HEK293 (cell line): Measurements from ENCODE around the gene KCTD15.

ENCODE experiments used
- CTCF ChIA-PET: fragments of 350-600 bp; formaldehyde crosslinking; extraction: SDS; loops from one replicate; lab custom pipeline; 2021; ENCODE audit warnings: antibody characterized with exemption; lab: Yijun Ruan, JAX
- POLR2A ChIA-PET: fragments of 300-600 bp; formaldehyde crosslinking; extraction: SDS; loops from one replicate; lab custom pipeline; 2020; ENCODE audit warnings: antibody characterized with exemption, inconsistent platforms; lab: Yijun Ruan, JAX
- H3K27ac ChIP-seq: fragments of 200-500 bp; sonication (Bioruptor generic); 2 replicates; pipeline ENCODE4 v1.5.1; 2014; ENCODE audit warnings: low read depth, low read length, control low read depth, inconsistent platforms; ENCODE audit errors: extremely low read depth
- H3K36me3 ChIP-seq, 2 experiments: fragments of 200-500 bp in 1 of 2; sonication (Bioruptor generic) in 1 of 2; 1 replicate in 1 of 2; 2 replicates in 1 of 2; pipeline ENCODE4 v1.5.1; 2014 to 2017; ENCODE audit warnings: inconsistent platforms in 2 of 2, low read length in 2 of 2; ENCODE audit not compliant: control insufficient read depth in 2 of 2, insufficient read depth in 1 of 2
- H3K4me1 ChIP-seq: fragments of 200-500 bp; sonication (Bioruptor generic); 2 replicates; pipeline ENCODE4 v1.5.1; 2014; ENCODE audit warnings: mild to moderate bottlenecking, low read length, inconsistent platforms; ENCODE audit not compliant: control insufficient read depth, insufficient read depth
- H3K4me3 ChIP-seq: 2 replicates; pipeline ENCODE4 v1.5.1; 2011; ENCODE audit warnings: low read depth, mild to moderate bottlenecking, control low read depth, low read length, moderate library complexity
- H3K9me3 ChIP-seq: fragments of 200-500 bp; sonication (Bioruptor generic); 2 replicates; pipeline ENCODE4 v1.5.1; 2014; ENCODE audit warnings: low read depth, low read length, inconsistent platforms; ENCODE audit not compliant: control insufficient read depth, insufficient read depth
- BCL11B ChIP-seq: fragments of 450-650 bp; formaldehyde crosslinking; IDR thresholded peaks from 2 replicates; pipeline ENCODE4 v1.5.1; 2016; ENCODE audit warnings: low read depth, missing biosample characterization, missing genetic modification characterization
- PRDM1 ChIP-seq: fragments of 450-650 bp; formaldehyde crosslinking; IDR thresholded peaks from 2 replicates; pipeline ENCODE4; 2016; ENCODE audit warnings: missing biosample characterization, missing genetic modification characterization
- YY1 ChIP-seq: fragments of 450-650 bp; formaldehyde crosslinking; IDR thresholded peaks from 2 replicates; pipeline ENCODE4 v1.5.1; 2018; ENCODE audit warnings: missing biosample characterization, missing genetic modification characterization
- ZBTB20 ChIP-seq: fragments of 450-650 bp; formaldehyde crosslinking; IDR thresholded peaks from 2 replicates; pipeline ENCODE4 v1.5.1; 2016; ENCODE audit warnings: missing biosample characterization, missing genetic modification characterization
- ZBTB48 ChIP-seq: fragments of 450-650 bp; formaldehyde crosslinking; IDR thresholded peaks from 2 replicates; pipeline ENCODE4 v1.5.1; 2016; ENCODE audit warnings: missing biosample characterization, missing genetic modification characterization
- ZFHX2 ChIP-seq: fragments of 450-650 bp; formaldehyde crosslinking; conservative IDR thresholded peaks from 2 replicates; pipeline ENCODE4 v1.5.1; 2016; ENCODE audit warnings: missing biosample characterization, missing genetic modification characterization
- ZFP37 ChIP-seq: fragments of 450-650 bp; formaldehyde crosslinking; IDR thresholded peaks from 2 replicates; pipeline ENCODE4 v1.5.1; 2016; ENCODE audit warnings: missing biosample characterization, missing genetic modification characterization
- ZNF157 ChIP-seq: fragments of 450-650 bp; formaldehyde crosslinking; IDR thresholded peaks from 2 replicates; pipeline ENCODE4 v1.5.1; 2016; ENCODE audit warnings: missing biosample characterization, missing genetic modification characterization
- ZNF202 ChIP-seq: fragments of 450-650 bp; formaldehyde crosslinking; IDR thresholded peaks from 2 replicates; pipeline ENCODE4 v1.5.1; 2016; ENCODE audit warnings: missing biosample characterization, missing genetic modification characterization, borderline replicate concordance
- ZNF214 ChIP-seq: fragments of 450-650 bp; formaldehyde crosslinking; IDR thresholded peaks from 2 replicates; pipeline ENCODE4 v1.5.1; 2017; ENCODE audit warnings: missing biosample characterization, mild to moderate bottlenecking, missing genetic modification characterization, borderline replicate concordance
- ZNF223 ChIP-seq: fragments of 450-650 bp; formaldehyde crosslinking; IDR thresholded peaks from 2 replicates; pipeline ENCODE4 v1.5.1; 2016; ENCODE audit warnings: missing biosample characterization, missing genetic modification characterization
- ZNF335 ChIP-seq: fragments of 450-650 bp; formaldehyde crosslinking; conservative IDR thresholded peaks from 2 replicates; pipeline ENCODE4 v1.5.1; 2016; ENCODE audit warnings: missing biosample characterization, missing genetic modification characterization
- ZNF354C ChIP-seq: fragments of 450-650 bp; formaldehyde crosslinking; IDR thresholded peaks from 2 replicates; pipeline ENCODE4 v1.5.1; 2016; ENCODE audit warnings: missing biosample characterization, missing genetic modification characterization, low read depth, borderline replicate concordance
- ZNF558 ChIP-seq: fragments of 450-650 bp; formaldehyde crosslinking; IDR thresholded peaks from 2 replicates; pipeline ENCODE4 v1.5.1; 2016; ENCODE audit warnings: missing biosample characterization, missing genetic modification characterization
- ZXDB ChIP-seq: fragments of 450-650 bp; formaldehyde crosslinking; IDR thresholded peaks from 2 replicates; pipeline ENCODE4 v1.5.1; 2016; ENCODE audit warnings: missing biosample characterization, missing genetic modification characterization
- TF ChIP-seq, protein P1 (sequence below): fragments of 450-650 bp; formaldehyde crosslinking; IDR thresholded peaks from 2 replicates; pipeline ENCODE4 v1.5.1; 2016; ENCODE audit warnings: missing biosample characterization, missing genetic modification characterization
- TF ChIP-seq, protein P2 (sequence below): fragments of 450-650 bp; formaldehyde crosslinking; IDR thresholded peaks from 2 replicates; pipeline ENCODE4 v1.5.1; 2016; ENCODE audit warnings: missing biosample characterization, missing genetic modification characterization
- TF ChIP-seq, protein P3 (sequence below): fragments of 450-650 bp; formaldehyde crosslinking; IDR thresholded peaks from 2 replicates; pipeline ENCODE4 v1.5.1; 2017; ENCODE audit warnings: missing biosample characterization, missing genetic modification characterization
- TF ChIP-seq, protein P4 (sequence below): fragments of 450-650 bp; formaldehyde crosslinking; IDR thresholded peaks from 2 replicates; pipeline ENCODE4 v1.5.1; 2016; ENCODE audit warnings: missing biosample characterization, missing genetic modification characterization
- TF ChIP-seq, protein P5 (sequence below): fragments of 450-650 bp; formaldehyde crosslinking; conservative IDR thresholded peaks from 2 replicates; pipeline ENCODE4 v1.5.1; 2016; ENCODE audit warnings: low read depth, missing biosample characterization, missing genetic modification characterization

KCTD15 gene

DNA sequence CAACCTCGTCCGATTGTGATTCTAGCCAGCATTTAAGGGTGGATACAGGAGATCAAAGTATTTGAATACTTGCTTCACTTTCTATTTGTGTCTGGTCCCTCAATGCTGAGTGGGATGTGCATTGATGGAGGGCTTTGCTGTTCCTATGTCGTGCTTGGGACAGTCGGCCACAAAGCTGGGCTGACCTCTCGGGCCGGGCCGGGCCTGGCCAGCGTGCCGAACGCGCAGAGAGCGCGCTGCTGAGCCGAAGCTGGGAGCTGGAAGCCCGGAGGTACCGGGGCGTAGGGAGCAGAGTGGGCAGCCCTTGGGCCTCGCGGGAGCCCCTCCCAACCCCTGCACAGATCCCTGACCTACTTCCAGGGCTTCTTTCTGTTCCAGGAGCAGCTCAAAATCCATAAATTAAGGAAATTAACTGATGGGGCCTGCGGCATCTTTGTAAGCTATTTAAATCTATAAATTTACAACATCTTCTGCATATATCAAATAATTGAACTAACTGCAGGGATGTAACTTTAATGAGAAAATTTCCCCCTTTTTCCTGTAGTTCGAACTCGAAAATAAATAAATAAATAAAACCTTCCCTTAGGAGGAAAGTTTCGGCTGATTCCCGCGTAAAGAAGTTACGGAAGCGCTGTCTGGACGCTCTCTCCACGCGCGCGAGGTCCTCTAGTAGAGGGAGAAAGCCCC lies 1.8 kb upstream of the KCTD15 start:
- POLR2A ChIA-PET, result interaction anchor here (0.6 to 1.2 kb wide), 9 partner anchors 10 to 1779 kb away, joined by 3 to 6 read pairs (median 4); no protein-coding TSS in a partner anchor
- TF ChIP-seq ZNF558 (tag by site-specific recombination) (0 out of 2 replicates have a peak, but pooled peaks have one; percentile 15), ZNF202 (no peak), ZBTB20 (tag by site-specific recombination) (peak; percentile 15; the same call in 1 of the 2 replicates), ZFHX2 (peak; percentile 51), PRDM1 (tag by site-specific recombination) (peak; percentile 77), ZFP37 (peak; percentile 44), ZNF214 (tag by site-specific recombination) (0 out of 2 replicates have a peak, but pooled peaks have one; percentile 19), ZNF354C (tag by site-specific recombination) (no peak), ZNF335 (peak; percentile 87), ZNF223 (0 out of 2 replicates have a peak, but pooled peaks have one; percentile 28), ZNF157 (tag by site-specific recombination) (no peak), ZBTB48 (tag by site-specific recombination) (peak; percentile 73; the same call in 1 of the 2 replicates), ZXDB (no peak; the same call in 1 of the 2 replicates), BCL11B (tag by site-specific recombination) (no peak), YY1 (no peak)
- TF ChIP-seq, protein P1, sequence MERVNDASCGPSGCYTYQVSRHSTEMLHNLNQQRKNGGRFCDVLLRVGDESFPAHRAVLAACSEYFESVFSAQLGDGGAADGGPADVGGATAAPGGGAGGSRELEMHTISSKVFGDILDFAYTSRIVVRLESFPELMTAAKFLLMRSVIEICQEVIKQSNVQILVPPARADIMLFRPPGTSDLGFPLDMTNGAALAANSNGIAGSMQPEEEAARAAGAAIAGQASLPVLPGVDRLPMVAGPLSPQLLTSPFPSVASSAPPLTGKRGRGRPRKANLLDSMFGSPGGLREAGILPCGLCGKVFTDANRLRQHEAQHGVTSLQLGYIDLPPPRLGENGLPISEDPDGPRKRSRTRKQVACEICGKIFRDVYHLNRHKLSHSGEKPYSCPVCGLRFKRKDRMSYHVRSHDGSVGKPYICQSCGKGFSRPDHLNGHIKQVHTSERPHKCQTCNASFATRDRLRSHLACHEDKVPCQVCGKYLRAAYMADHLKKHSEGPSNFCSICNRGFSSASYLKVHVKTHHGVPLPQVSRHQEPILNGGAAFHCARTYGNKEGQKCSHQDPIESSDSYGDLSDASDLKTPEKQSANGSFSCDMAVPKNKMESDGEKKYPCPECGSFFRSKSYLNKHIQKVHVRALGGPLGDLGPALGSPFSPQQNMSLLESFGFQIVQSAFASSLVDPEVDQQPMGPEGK (tag by site-specific recombination), result 0 out of 2 replicates have a peak, but pooled peaks have one; percentile 90
- TF ChIP-seq, protein P2, sequence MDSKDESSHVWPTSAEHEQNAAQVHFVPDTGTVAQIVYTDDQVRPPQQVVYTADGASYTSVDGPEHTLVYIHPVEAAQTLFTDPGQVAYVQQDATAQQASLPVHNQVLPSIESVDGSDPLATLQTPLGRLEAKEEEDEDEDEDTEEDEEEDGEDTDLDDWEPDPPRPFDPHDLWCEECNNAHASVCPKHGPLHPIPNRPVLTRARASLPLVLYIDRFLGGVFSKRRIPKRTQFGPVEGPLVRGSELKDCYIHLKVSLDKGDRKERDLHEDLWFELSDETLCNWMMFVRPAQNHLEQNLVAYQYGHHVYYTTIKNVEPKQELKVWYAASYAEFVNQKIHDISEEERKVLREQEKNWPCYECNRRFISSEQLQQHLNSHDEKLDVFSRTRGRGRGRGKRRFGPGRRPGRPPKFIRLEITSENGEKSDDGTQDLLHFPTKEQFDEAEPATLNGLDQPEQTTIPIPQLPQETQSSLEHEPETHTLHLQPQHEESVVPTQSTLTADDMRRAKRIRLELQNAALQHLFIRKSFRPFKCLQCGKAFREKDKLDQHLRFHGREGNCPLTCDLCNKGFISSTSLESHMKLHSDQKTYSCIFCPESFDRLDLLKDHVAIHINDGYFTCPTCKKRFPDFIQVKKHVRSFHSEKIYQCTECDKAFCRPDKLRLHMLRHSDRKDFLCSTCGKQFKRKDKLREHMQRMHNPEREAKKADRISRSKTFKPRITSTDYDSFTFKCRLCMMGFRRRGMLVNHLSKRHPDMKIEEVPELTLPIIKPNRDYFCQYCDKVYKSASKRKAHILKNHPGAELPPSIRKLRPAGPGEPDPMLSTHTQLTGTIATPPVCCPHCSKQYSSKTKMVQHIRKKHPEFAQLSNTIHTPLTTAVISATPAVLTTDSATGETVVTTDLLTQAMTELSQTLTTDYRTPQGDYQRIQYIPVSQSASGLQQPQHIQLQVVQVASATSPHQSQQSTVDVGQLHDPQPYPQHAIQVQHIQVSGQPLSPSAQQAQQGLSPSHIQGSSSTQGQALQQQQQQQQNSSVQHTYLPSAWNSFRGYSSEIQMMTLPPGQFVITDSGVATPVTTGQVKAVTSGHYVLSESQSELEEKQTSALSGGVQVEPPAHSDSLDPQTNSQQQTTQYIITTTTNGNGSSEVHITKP (tag by site-specific recombination), result peak; percentile 16; the same call in 1 of the 2 replicates
- TF ChIP-seq, protein P3, sequence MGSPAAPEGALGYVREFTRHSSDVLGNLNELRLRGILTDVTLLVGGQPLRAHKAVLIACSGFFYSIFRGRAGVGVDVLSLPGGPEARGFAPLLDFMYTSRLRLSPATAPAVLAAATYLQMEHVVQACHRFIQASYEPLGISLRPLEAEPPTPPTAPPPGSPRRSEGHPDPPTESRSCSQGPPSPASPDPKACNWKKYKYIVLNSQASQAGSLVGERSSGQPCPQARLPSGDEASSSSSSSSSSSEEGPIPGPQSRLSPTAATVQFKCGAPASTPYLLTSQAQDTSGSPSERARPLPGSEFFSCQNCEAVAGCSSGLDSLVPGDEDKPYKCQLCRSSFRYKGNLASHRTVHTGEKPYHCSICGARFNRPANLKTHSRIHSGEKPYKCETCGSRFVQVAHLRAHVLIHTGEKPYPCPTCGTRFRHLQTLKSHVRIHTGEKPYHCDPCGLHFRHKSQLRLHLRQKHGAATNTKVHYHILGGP (tag by site-specific recombination), result 0 out of 2 replicates have a peak, but pooled peaks have one; percentile 2
- TF ChIP-seq, protein P4, sequence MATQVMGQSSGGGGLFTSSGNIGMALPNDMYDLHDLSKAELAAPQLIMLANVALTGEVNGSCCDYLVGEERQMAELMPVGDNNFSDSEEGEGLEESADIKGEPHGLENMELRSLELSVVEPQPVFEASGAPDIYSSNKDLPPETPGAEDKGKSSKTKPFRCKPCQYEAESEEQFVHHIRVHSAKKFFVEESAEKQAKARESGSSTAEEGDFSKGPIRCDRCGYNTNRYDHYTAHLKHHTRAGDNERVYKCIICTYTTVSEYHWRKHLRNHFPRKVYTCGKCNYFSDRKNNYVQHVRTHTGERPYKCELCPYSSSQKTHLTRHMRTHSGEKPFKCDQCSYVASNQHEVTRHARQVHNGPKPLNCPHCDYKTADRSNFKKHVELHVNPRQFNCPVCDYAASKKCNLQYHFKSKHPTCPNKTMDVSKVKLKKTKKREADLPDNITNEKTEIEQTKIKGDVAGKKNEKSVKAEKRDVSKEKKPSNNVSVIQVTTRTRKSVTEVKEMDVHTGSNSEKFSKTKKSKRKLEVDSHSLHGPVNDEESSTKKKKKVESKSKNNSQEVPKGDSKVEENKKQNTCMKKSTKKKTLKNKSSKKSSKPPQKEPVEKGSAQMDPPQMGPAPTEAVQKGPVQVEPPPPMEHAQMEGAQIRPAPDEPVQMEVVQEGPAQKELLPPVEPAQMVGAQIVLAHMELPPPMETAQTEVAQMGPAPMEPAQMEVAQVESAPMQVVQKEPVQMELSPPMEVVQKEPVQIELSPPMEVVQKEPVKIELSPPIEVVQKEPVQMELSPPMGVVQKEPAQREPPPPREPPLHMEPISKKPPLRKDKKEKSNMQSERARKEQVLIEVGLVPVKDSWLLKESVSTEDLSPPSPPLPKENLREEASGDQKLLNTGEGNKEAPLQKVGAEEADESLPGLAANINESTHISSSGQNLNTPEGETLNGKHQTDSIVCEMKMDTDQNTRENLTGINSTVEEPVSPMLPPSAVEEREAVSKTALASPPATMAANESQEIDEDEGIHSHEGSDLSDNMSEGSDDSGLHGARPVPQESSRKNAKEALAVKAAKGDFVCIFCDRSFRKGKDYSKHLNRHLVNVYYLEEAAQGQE (tag by site-specific recombination), result no peak
- TF ChIP-seq, protein P5, sequence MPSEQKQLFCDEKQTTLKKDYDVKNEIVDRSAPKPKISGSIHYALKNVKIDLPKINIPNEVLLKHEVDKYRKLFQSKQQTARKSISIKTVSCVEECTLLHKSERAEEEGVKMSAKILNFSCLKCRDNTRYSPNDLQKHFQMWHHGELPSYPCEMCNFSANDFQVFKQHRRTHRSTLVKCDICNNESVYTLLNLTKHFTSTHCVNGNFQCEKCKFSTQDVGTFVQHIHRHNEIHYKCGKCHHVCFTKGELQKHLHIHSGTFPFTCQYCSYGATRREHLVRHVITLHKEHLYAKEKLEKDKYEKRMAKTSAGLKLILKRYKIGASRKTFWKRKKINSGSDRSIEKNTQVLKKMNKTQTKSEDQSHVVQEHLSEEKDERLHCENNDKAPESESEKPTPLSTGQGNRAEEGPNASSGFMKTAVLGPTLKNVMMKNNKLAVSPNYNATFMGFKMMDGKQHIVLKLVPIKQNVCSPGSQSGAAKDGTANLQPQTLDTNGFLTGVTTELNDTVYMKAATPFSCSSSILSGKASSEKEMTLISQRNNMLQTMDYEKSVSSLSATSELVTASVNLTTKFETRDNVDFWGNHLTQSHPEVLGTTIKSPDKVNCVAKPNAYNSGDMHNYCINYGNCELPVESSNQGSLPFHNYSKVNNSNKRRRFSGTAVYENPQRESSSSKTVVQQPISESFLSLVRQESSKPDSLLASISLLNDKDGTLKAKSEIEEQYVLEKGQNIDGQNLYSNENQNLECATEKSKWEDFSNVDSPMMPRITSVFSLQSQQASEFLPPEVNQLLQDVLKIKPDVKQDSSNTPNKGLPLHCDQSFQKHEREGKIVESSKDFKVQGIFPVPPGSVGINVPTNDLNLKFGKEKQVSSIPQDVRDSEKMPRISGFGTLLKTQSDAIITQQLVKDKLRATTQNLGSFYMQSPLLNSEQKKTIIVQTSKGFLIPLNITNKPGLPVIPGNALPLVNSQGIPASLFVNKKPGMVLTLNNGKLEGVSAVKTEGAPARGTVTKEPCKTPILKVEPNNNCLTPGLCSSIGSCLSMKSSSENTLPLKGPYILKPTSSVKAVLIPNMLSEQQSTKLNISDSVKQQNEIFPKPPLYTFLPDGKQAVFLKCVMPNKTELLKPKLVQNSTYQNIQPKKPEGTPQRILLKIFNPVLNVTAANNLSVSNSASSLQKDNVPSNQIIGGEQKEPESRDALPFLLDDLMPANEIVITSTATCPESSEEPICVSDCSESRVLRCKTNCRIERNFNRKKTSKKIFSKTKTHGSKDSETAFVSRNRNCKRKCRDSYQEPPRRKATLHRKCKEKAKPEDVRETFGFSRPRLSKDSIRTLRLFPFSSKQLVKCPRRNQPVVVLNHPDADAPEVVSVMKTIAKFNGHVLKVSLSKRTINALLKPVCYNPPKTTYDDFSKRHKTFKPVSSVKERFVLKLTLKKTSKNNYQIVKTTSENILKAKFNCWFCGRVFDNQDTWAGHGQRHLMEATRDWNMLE (tag by site-specific recombination), result 0 out of 2 replicates have a peak, but pooled peaks have one; percentile 11

More for the DNA sequence above, 1.8 kb upstream of the KCTD15 start:
- Histone ChIP-seq H3K27ac (peak overlapping the region; percentile 100), H3K9me3 (no peaks in the 10 kb centered on the region), H3K4me3 (peak overlapping the region; percentile 63), H3K36me3 (peaks cover 4 to 5% of the 10 kb centered on the region in 2 experiments; a peak in 2 of 3 replicates), H3K4me1 (peaks cover 18% of the 10 kb centered on the region)
- CTCF ChIA-PET, result interaction anchor here (0.5 to 9.5 kb wide), 65 partner anchors 9 to 1541 kb away, joined by 3 to 171 read pairs (median 4); no protein-coding TSS in a partner anchor
